ENCODE measurements around the gene SAPCD1.

GRCh38 chr6:31721351-31722020 is 41.0 kb upstream of the SAPCD1 start, which contains the start of gene LY6G6C:
- TF ChIP-seq POLR2A (IDR thresholded peaks at IDR 0.05; ENCODE audit: low read length) (no peak), GATA1 (IDR thresholded peaks at IDR 0.05; ENCODE audit: low read depth, low read length) (no peak)

Data from erythroblast (primary cell).